GM23338 (cell line): ENCODE measurements around the gene GPRC5D. TPM values are rescaled to one million over a fixed set of nuclear protein-coding genes. Genes with fewer than 3 reads are reported as not detected.

Experiments
- ATAC-seq: fragments of 200-7000 bp; cut with Tn5 transposase; 3 replicates; pipeline ENCODE4 v1.9.1; 2020
- DNase-seq: peaks from one replicate; pipeline ENCODE4 v3.0.0-alpha.2; 2015; ENCODE audit warnings: low spot score
- H2AFZ ChIP-seq: fragments of 200-600 bp; sonication (generic); 2 replicates; pipeline ENCODE4 v1.8.0; 2016; ENCODE audit warnings: antibody characterized with exemption, mild to moderate bottlenecking, moderate library complexity
- H3F3A ChIP-seq: fragments of 200-600 bp; sonication (generic); replicated peaks from 2 replicates; pipeline ENCODE4 v1.8.0; 2017; ENCODE audit warnings: antibody characterized with exemption, mixed run types, low read depth
- H3K27ac ChIP-seq: fragments of 200-600 bp; sonication (generic); 2 replicates; pipeline ENCODE4 v1.6.1; 2016; ENCODE audit warnings: low read depth
- H3K27me3 ChIP-seq: fragments of 200-600 bp; sonication (generic); 2 replicates; pipeline ENCODE4 v1.8.0; 2016; ENCODE audit warnings: mild to moderate bottlenecking, mixed run types, moderate library complexity; ENCODE audit not compliant: insufficient read depth
- H3K36me3 ChIP-seq: fragments of 200-600 bp; sonication (generic); 2 replicates; pipeline ENCODE4 v1.8.0; 2016; ENCODE audit warnings: mild to moderate bottlenecking; ENCODE audit not compliant: insufficient read depth
- H3K4me1 ChIP-seq: fragments of 200-600 bp; sonication (generic); 2 replicates; pipeline ENCODE4 v1.8.0; 2016; ENCODE audit warnings: mild to moderate bottlenecking, moderate library complexity; ENCODE audit not compliant: insufficient read depth
- H3K4me2 ChIP-seq: fragments of 200-600 bp; sonication (generic); 2 replicates; pipeline ENCODE4 v1.7.1; 2017; ENCODE audit warnings: mixed run types
- H3K4me3 ChIP-seq: fragments of 200-600 bp; sonication (generic); 2 replicates; pipeline ENCODE4 v1.6.1; 2016; ENCODE audit warnings: mixed run types
- H3K79me2 ChIP-seq: fragments of 200-600 bp; sonication (generic); replicated peaks from 2 replicates; pipeline ENCODE4 v1.8.0; 2017; ENCODE audit warnings: mild to moderate bottlenecking; ENCODE audit not compliant: insufficient read depth
- H3K9me2 ChIP-seq: fragments of 200-600 bp; sonication (generic); 2 replicates; pipeline ENCODE4 v1.8.0; 2017; ENCODE audit not compliant: insufficient read depth
- H4K20me1 ChIP-seq: fragments of 200-600 bp; sonication (generic); replicated peaks from 2 replicates; pipeline ENCODE4 v1.8.0; 2017; ENCODE audit warnings: mild to moderate bottlenecking; ENCODE audit not compliant: insufficient read depth
- H3K27ac Mint-ChIP-seq: 2 replicates; pipeline ENCODE4 v1.8.0; 2020; ENCODE audit warnings: inconsistent platforms, mild to moderate bottlenecking, moderate library complexity, mixed read lengths
- H3K27me3 Mint-ChIP-seq: 3 replicates; pipeline ENCODE4 v1.8.0; 2022; ENCODE audit warnings: low read depth, mild to moderate bottlenecking, moderate library complexity, mixed read lengths, inconsistent platforms; ENCODE audit not compliant: insufficient read depth, poor library complexity
- H3K36me3 Mint-ChIP-seq: 3 replicates; pipeline ENCODE4 v1.8.0; 2021; ENCODE audit warnings: low read depth, mild to moderate bottlenecking, inconsistent platforms, moderate library complexity, mixed read lengths
- H3K4me1 Mint-ChIP-seq: 3 replicates; pipeline ENCODE4 v1.8.0; 2020; ENCODE audit warnings: mild to moderate bottlenecking, inconsistent platforms, mixed read lengths
- H3K4me3 Mint-ChIP-seq: 3 replicates; pipeline ENCODE4 v1.8.0; 2021; ENCODE audit warnings: moderate library complexity, mild to moderate bottlenecking, inconsistent platforms, mixed read lengths
- H3K9me3 Mint-ChIP-seq: 3 replicates; pipeline ENCODE4 v1.8.0; 2020; ENCODE audit warnings: moderate library complexity, mild to moderate bottlenecking, inconsistent platforms, mixed read lengths
- CREB1 ChIP-seq: fragments of 250-450 bp; sonication (Bioruptor Pico); IDR thresholded peaks from 2 replicates; pipeline ENCODE4 v1.5.0; 2020; ENCODE audit warnings: low read depth, mild to moderate bottlenecking, moderate library complexity
- ETS1 ChIP-seq: IDR thresholded peaks from 2 replicates; pipeline ENCODE4 v1.6.1; 2016; ENCODE audit warnings: antibody characterized with exemption
- EZH2 ChIP-seq: fragments of 200-600 bp; sonication (generic); IDR thresholded peaks from one replicate; pipeline ENCODE4 v1.8.0; 2017; ENCODE audit warnings: antibody characterized with exemption, mild to moderate bottlenecking, low read depth; ENCODE audit not compliant: unreplicated experiment
- EZH2phosphoT487 ChIP-seq: fragments of 200-600 bp; sonication (generic); IDR thresholded peaks from one replicate; pipeline ENCODE4 v1.8.1; 2018; ENCODE audit warnings: antibody characterized with exemption; ENCODE audit not compliant: unreplicated experiment
- JUNB ChIP-seq: IDR thresholded peaks from one replicate; pipeline ENCODE4 v1.6.1; 2016; ENCODE audit warnings: antibody characterized with exemption; ENCODE audit not compliant: unreplicated experiment
- NANOG ChIP-seq: IDR thresholded peaks from 2 replicates; pipeline ENCODE4 v1.6.1; 2016; ENCODE audit warnings: antibody characterized with exemption, borderline replicate concordance
- POLR2AphosphoS5 ChIP-seq: IDR thresholded peaks from 2 replicates; pipeline ENCODE4 v1.6.1; 2016; ENCODE audit warnings: antibody characterized with exemption, low read depth
- STAT1 ChIP-seq: IDR thresholded peaks from one replicate; pipeline ENCODE4 v1.6.1; 2016; ENCODE audit warnings: antibody characterized with exemption; ENCODE audit not compliant: unreplicated experiment
- ZNF114 ChIP-seq: fragments of 250-450 bp; sonication (Bioruptor Pico); IDR thresholded peaks from 2 replicates; pipeline ENCODE4 v1.5.0; 2020; ENCODE audit warnings: mild to moderate bottlenecking, moderate library complexity
- ZNF331 ChIP-seq: fragments of 250-450 bp; sonication (Bioruptor Pico); IDR thresholded peaks from 2 replicates; pipeline ENCODE4 v1.5.0; 2020; ENCODE audit warnings: low read depth, mild to moderate bottlenecking, moderate library complexity
- polyA plus RNA-seq: library from polyadenylated mRNA; unstranded; fragments of >200 nt; fragmentation: Nextera tagmentation; extraction: Ambion mirVana; gene quantifications from 2 replicates; pipeline ENCODE4 v1.2.1, GENCODE V29; 2016
- total RNA-seq: library from RNA; depleted of rRNA; stranded (reverse); fragments of >200 nt; shearing (Covaris generic); gene quantifications from 2 replicates; pipeline ENCODE4 v1.2.3, GENCODE V29; 2014
- TF ChIP-seq, protein P1 (sequence below): fragments of 250-450 bp; sonication (Bioruptor Pico); IDR thresholded peaks from 2 replicates; pipeline ENCODE4 v1.5.0; 2020; ENCODE audit warnings: mild to moderate bottlenecking, moderate library complexity
- TF ChIP-seq, protein P2 (sequence below): IDR thresholded peaks from one replicate; pipeline ENCODE4 v1.6.1; 2018; ENCODE audit warnings: antibody characterized with exemption; ENCODE audit not compliant: unreplicated experiment
- TF ChIP-seq, protein P3 (sequence below), 2 experiments: fragments of 200-600 bp in 1 of 2; sonication (generic) in 1 of 2; conservative IDR thresholded peaks; 2 replicates each; pipeline versions ENCODE4 v1.5.1 to v1.6.1; 2016 to 2017; ENCODE audit warnings: antibody characterized with exemption in 2 of 2, low read depth in 2 of 2, mild to moderate bottlenecking in 2 of 2, moderate library complexity in 1 of 2

The GPRC5D gene
- total and polyA plus RNA-seq, 2 experiments from 2014 or later = not detected

DNA sequence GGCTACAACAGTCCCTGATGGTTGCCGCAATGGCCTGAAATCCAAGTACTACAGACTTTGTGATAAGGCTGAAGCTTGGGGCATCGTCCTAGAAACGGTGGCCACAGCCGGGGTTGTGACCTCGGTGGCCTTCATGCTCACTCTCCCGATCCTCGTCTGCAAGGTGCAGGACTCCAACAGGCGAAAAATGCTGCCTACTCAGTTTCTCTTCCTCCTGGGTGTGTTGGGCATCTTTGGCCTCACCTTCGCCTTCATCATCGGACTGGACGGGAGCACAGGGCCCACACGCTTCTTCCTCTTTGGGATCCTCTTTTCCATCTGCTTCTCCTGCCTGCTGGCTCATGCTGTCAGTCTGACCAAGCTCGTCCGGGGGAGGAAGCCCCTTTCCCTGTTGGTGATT, 43.7 kb downstream of the GPRC5D start:
- no peak overlapping the region for H3K27ac Mint-ChIP-seq
- no peak overlapping the region for H3K27ac ChIP-seq
- no peaks in the 10 kb centered on the region for H3K27me3 ChIP-seq

More for the DNA sequence above, 43.7 kb downstream of the GPRC5D start:
- no peaks in the 10 kb centered on the region for H4K20me1 ChIP-seq
- Mint-ChIP-seq H3K9me3 (no peaks in the 10 kb centered on the region), H3K4me1 (peaks cover 1% of the 10 kb centered on the region; the same call in 1 of the 3 replicates), H3K36me3 (no peaks in the 10 kb centered on the region), H3K27me3 (peaks cover 5% of the 10 kb centered on the region), H3K4me3 (no peak overlapping the region)
- H3K79me2 ChIP-seq = no peaks in the 10 kb centered on the region
- H3F3A ChIP-seq = no peaks in the 10 kb centered on the region
- no peak for TF ChIP-seq EZH2
- no peak for TF ChIP-seq ZNF331
- TF ChIP-seq EZH2phosphoT487 = no peak
- TF ChIP-seq STAT1 = no peak
- TF ChIP-seq ZNF114 (CRISPR knock-in tag) = no peak
- TF ChIP-seq, protein P1, sequence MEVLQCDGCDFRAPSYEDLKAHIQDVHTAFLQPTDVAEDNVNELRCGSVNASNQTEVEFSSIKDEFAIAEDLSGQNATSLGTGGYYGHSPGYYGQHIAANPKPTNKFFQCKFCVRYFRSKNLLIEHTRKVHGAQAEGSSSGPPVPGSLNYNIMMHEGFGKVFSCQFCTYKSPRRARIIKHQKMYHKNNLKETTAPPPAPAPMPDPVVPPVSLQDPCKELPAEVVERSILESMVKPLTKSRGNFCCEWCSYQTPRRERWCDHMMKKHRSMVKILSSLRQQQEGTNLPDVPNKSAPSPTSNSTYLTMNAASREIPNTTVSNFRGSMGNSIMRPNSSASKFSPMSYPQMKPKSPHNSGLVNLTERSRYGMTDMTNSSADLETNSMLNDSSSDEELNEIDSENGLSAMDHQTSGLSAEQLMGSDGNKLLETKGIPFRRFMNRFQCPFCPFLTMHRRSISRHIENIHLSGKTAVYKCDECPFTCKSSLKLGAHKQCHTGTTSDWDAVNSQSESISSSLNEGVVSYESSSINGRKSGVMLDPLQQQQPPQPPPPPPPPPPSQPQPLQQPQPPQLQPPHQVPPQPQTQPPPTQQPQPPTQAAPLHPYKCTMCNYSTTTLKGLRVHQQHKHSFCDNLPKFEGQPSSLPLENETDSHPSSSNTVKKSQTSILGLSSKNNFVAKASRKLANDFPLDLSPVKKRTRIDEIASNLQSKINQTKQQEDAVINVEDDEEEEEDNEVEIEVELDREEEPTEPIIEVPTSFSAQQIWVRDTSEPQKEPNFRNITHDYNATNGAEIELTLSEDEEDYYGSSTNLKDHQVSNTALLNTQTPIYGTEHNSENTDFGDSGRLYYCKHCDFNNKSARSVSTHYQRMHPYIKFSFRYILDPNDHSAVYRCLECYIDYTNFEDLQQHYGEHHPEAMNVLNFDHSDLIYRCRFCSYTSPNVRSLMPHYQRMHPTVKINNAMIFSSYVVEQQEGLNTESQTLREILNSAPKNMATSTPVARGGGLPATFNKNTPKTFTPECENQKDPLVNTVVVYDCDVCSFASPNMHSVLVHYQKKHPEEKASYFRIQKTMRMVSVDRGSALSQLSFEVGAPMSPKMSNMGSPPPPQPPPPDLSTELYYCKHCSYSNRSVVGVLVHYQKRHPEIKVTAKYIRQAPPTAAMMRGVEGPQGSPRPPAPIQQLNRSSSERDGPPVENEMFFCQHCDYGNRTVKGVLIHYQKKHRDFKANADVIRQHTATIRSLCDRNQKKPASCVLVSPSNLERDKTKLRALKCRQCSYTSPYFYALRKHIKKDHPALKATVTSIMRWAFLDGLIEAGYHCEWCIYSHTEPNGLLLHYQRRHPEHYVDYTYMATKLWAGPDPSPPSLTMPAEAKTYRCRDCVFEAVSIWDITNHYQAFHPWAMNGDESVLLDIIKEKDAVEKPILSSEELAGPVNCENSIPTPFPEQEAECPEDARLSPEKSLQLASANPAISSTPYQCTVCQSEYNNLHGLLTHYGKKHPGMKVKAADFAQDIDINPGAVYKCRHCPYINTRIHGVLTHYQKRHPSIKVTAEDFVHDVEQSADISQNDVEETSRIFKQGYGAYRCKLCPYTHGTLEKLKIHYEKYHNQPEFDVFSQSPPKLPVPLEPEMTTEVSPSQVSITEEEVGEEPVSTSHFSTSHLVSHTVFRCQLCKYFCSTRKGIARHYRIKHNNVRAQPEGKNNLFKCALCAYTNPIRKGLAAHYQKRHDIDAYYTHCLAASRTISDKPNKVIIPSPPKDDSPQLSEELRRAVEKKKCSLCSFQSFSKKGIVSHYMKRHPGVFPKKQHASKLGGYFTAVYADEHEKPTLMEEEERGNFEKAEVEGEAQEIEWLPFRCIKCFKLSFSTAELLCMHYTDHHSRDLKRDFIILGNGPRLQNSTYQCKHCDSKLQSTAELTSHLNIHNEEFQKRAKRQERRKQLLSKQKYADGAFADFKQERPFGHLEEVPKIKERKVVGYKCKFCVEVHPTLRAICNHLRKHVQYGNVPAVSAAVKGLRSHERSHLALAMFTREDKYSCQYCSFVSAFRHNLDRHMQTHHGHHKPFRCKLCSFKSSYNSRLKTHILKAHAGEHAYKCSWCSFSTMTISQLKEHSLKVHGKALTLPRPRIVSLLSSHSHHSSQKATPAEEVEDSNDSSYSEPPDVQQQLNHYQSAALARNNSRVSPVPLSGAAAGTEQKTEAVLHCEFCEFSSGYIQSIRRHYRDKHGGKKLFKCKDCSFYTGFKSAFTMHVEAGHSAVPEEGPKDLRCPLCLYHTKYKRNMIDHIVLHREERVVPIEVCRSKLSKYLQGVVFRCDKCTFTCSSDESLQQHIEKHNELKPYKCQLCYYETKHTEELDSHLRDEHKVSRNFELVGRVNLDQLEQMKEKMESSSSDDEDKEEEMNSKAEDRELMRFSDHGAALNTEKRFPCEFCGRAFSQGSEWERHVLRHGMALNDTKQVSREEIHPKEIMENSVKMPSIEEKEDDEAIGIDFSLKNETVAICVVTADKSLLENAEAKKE (CRISPR knock-in tag) = no peak
- TF ChIP-seq ETS1 = no peak
- TF ChIP-seq, protein P2, sequence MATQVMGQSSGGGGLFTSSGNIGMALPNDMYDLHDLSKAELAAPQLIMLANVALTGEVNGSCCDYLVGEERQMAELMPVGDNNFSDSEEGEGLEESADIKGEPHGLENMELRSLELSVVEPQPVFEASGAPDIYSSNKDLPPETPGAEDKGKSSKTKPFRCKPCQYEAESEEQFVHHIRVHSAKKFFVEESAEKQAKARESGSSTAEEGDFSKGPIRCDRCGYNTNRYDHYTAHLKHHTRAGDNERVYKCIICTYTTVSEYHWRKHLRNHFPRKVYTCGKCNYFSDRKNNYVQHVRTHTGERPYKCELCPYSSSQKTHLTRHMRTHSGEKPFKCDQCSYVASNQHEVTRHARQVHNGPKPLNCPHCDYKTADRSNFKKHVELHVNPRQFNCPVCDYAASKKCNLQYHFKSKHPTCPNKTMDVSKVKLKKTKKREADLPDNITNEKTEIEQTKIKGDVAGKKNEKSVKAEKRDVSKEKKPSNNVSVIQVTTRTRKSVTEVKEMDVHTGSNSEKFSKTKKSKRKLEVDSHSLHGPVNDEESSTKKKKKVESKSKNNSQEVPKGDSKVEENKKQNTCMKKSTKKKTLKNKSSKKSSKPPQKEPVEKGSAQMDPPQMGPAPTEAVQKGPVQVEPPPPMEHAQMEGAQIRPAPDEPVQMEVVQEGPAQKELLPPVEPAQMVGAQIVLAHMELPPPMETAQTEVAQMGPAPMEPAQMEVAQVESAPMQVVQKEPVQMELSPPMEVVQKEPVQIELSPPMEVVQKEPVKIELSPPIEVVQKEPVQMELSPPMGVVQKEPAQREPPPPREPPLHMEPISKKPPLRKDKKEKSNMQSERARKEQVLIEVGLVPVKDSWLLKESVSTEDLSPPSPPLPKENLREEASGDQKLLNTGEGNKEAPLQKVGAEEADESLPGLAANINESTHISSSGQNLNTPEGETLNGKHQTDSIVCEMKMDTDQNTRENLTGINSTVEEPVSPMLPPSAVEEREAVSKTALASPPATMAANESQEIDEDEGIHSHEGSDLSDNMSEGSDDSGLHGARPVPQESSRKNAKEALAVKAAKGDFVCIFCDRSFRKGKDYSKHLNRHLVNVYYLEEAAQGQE = no peak
- no peak for TF ChIP-seq NANOG
- TF ChIP-seq CREB1 = no peak
- TF ChIP-seq JUNB = no peak
- no peak for TF ChIP-seq POLR2AphosphoS5
- TF ChIP-seq, protein P3, sequence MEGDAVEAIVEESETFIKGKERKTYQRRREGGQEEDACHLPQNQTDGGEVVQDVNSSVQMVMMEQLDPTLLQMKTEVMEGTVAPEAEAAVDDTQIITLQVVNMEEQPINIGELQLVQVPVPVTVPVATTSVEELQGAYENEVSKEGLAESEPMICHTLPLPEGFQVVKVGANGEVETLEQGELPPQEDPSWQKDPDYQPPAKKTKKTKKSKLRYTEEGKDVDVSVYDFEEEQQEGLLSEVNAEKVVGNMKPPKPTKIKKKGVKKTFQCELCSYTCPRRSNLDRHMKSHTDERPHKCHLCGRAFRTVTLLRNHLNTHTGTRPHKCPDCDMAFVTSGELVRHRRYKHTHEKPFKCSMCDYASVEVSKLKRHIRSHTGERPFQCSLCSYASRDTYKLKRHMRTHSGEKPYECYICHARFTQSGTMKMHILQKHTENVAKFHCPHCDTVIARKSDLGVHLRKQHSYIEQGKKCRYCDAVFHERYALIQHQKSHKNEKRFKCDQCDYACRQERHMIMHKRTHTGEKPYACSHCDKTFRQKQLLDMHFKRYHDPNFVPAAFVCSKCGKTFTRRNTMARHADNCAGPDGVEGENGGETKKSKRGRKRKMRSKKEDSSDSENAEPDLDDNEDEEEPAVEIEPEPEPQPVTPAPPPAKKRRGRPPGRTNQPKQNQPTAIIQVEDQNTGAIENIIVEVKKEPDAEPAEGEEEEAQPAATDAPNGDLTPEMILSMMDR (conservative IDR thresholded peaks at IDR 0.05; ENCODE audit: low read depth in 2 of 2) = no peak
- DNase-seq (no peak), ATAC-seq (no peak)
- H3K4me3 ChIP-seq = no peak overlapping the region
- 0 out of 2 replicates have a peak, but pooled peaks cover 4% of the 10 kb centered on the region for H3K9me2 ChIP-seq
- H3K4me2 ChIP-seq = no peak overlapping the region
- no peaks in the 10 kb centered on the region for H3K4me1 ChIP-seq
- no peak overlapping the region for H2AFZ ChIP-seq
- H3K36me3 ChIP-seq = no peaks in the 10 kb centered on the region
